ENCODE measurements around the gene GLIS1.

GRCh38 chr1:53661496-53661895 is 77.5 kb downstream of the GLIS1 start:
- TF ChIP-seq CTCF (IDR thresholded peaks at IDR 0.05; ENCODE audit: insufficient read depth, low read depth, low read length) (no peak), EZH2 (IDR thresholded peaks at IDR 0.05; ENCODE audit: insufficient read depth, low read length) (no peak)
